ENCODE data around the gene C2CD4D.
"Not testable (repeated sequence)": the region's sequence is repeated elsewhere in the genome, so short reads cannot be mapped to it uniquely, and the experiment has no call there.

The C2CD4D gene

GRCh38 chr1:151858030-151858746 is 18.6 kb upstream of the C2CD4D start:
- DNase-seq = no peak

GRCh38 chr1:151855933-151856332 is 16.3 kb upstream of the C2CD4D start:
- DNase-seq = no peak

- not testable (repeated sequence) for DNase-seq
These were observed 15.9 kb upstream of the C2CD4D start for GRCh38 chr1:151855516-151855915.

DNA sequence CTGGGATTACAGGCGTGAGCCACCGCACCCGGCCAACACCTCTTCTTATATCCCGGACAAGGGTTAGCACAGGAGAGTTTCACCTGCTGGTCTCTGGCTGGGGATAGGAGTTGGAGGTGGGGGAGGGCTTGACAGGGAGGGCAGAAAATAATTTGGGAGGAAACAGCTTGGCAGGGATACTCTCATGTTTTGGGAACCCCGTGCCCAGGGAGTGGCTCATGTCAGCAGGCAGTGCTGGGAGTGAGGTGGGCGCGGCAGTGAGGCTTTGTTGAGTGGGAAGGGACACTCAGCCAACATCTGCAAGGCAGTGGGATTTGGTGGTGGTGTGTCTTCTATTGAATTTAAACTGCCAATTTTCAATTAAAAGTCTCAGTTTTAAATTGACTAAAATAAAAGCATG is 15.0 kb upstream of the C2CD4D start:
- DNase-seq = no peak

DNA sequence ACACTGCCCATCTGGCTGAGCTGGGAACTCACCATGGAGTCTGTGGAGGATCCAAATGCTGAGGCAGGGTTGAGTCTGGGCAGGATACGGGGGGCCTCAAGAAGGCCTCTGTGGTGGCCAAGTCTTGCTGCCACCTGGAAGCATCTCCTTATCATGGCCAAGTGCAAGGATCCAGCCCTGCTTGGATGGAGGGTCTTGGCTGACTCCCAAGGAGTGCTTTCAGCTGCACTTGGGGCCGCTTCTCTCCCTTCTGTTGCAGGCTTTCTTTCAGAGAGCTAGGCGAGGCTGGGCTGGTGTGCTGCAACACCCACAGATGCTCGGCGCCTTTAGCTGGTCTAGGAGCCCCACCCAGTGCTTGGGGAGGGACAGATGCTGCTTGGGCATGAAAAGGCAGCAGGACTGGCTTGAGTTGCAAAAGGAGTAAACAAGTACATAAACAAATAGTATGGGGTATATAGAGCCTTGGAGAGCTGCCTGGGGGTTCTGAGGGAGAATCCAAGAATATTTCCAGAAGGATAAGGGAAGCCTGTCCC is 13.9 kb upstream of the C2CD4D start, which contains the start of gene THEM5:
Gene THEM5, minus strand, starts transcription at position 302 of the 533 bp plus-strand sequence. Its CDS starts 147 bp downstream, at position 155.
- DNase-seq = no peak

GRCh38 chr1:151852733-151853132 is 13.1 kb upstream of the C2CD4D start:
- no peak for DNase-seq

GRCh38 chr1:151851886-151852285 is 12.3 kb upstream of the C2CD4D start:
- no peak for DNase-seq

GRCh38 chr1:151849871-151850270 is 10.3 kb upstream of the C2CD4D start:
- no peak for DNase-seq

DNA sequence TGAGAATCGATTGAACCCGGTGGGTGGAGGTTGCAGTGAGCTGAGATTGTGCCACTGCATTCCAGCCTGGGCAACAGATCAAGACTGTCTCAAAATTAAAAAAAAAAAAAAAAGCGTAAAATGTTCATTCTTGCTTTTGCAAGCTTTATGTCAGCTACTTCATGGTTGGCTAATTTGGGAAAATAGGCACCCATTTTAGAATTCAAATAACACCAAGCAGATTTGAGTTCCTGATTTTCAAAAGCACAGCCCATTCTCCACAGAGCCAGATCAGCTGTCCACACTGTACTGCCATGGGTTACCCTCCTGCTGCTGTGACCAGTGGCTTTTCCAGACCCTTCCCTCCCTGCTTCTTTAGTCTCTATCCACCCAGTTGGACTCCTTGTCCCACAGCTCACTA is 9.5 kb upstream of the C2CD4D start:
- DNase-seq = no peak

- DNase-seq = peak; percentile 23
These were observed 8.4 kb upstream of the C2CD4D start for GRCh38 chr1:151847867-151848596.

DNA sequence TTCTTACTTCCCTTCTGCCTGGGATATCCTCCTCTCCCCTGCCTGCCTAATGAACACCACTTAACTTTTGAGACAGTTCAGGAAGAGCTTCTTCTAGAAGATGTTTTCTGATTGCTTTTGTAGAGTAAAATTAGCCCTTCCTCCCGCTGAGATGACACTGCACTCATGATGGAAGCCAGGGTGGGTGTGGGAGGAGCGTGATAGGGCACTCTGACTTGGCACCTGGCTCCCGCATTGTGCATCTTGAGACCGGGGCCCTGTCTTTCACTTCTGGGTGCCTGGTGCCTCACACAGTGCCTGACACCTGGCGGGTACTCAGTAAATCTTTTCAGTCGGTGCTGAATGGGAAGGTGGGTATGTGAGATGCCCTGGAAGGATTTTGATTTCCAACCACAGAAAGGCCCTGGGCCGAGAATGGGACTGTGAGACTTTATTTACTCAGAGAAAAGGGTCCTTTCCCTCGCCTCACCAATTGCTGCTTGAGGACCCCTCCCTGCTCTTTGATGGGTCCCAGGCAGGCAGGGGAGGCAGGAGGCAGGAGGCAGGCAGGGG is 7.1 kb upstream of the C2CD4D start:
- DNase-seq = no peak

DNA sequence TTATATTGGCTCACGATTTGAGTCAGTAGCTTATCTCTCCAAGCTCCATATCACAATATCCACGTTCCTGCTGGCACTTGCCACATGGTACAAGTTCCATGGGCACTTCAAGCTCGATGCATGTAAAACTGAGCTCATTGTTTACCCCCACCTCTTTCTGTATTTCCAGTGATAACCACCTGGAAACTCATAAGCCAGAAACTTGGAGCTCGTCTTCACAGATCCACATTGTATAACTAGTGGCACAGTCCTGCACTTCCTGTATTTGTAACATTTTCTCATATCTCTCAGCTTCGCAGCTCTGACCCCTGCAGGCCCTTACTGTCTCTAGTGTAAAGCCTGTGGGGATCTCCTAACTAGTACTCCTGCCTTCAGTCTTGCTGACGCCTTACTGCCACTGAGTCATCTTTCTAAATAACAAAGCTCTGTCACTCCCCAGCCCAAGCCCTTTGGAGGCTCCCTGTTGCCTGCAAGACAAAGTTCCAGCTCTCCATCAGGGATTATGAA is 6.5 kb upstream of the C2CD4D start:
- DNase-seq = no peak

DNA sequence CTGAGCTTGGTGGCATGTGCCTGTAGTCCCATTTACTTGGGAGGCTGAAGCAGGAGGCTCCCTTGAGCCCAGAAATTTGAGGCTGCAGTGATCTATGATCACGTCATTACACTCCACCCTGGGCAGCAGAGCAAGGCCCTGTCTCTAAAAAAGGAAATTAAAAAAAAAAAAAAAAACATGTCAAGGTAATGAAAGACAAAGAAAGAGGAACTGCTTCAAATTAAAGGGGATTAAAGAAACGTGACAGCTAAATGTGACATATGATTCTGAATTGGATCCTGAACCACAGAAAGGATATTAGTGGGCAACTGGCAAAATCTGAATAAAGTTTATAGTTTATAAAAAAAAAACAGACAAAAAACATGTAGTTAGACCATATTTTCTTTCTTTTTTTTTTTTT is 3.8 kb upstream of the C2CD4D start:
- no peak for DNase-seq

DNA sequence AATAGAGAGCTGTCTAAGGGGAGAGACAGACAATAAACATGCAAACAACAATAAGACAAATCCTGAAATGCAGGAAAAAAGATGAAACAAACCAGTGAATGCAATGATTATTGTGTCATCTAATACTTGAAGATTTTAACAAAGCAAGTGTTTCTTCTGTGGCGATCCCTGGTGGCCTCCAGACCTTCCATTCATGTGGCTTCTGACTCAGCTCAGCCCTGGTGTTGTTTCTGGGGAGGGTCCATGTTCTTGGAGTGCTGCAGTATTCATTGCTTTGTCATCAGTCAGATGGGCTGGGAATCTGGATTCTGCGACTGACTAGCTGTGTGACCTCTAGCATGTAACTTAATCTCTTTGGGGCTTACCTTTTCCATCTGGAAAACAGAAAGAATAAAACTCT is 1.5 kb upstream of the C2CD4D start:
- no peak for DNase-seq

- DNase-seq = no peak
These were observed 801 bp upstream of the C2CD4D start for GRCh38 chr1:151840421-151840820.

DNA sequence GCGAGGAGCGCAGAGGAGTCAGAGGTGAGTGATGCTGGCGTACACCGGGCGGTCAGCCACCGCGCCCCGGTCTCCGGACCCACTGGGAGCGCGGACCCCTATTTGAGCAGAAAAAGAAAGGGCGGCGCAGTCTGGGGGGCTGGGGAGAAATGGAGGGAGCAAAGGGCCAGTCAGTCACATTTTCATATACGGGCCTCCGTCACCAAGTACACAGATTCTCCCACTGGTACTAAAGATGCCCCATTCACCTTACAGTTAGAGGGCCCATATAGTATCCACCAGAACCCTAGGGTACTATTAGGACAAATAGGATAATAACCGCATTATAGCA is 573 bp downstream of the C2CD4D start:
- DNase-seq = no peak

- peak; percentile 61 for DNase-seq
These were observed 1.2 kb downstream of the C2CD4D start for GRCh38 chr1:151838222-151839081.

DNA sequence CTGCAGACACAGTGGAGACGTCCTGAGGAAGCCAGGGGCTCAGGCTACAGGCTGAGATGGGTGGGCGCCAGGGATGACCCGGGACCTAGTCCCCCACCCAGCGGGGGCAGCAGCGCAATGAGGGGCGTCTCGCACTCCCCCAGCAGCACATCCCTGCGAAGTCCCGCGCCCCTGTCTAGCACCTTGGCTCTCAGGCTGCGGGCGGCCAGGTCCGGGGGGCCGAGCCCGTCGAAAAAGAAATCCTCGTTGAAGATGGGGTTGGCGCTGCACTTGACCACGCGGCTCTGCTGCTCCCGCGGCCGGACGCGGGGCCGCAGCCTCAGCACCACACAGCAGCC is 1.8 kb downstream of the C2CD4D start:
- DNase-seq = no peak

- DNase-seq = no peak
These were observed 2.4 kb downstream of the C2CD4D start for GRCh38 chr1:151837197-151837596.

GRCh38 chr1:151835596-151835995 is 4.0 kb downstream of the C2CD4D start:
- no peak for DNase-seq

DNA sequence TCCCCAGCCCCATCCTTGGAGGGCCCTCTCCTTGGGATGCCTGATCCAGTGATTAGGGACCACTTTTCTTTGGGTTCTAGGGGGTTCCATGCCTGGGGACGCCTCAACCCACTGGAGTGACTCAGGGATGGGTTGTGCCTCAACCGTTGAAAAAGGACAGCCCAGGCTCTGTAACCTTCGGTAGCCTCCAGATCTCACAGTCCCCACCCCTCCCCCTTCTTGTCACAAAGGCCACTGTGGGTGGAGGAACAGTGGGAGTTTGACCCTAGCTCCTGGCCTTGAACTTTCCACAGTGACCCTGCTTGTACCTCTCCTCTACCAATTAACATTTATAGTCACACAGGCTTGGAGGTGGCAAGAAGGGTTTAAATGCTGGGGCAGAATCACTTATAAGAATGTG is 5.4 kb downstream of the C2CD4D start:
- DNase-seq = no peak

DNA sequence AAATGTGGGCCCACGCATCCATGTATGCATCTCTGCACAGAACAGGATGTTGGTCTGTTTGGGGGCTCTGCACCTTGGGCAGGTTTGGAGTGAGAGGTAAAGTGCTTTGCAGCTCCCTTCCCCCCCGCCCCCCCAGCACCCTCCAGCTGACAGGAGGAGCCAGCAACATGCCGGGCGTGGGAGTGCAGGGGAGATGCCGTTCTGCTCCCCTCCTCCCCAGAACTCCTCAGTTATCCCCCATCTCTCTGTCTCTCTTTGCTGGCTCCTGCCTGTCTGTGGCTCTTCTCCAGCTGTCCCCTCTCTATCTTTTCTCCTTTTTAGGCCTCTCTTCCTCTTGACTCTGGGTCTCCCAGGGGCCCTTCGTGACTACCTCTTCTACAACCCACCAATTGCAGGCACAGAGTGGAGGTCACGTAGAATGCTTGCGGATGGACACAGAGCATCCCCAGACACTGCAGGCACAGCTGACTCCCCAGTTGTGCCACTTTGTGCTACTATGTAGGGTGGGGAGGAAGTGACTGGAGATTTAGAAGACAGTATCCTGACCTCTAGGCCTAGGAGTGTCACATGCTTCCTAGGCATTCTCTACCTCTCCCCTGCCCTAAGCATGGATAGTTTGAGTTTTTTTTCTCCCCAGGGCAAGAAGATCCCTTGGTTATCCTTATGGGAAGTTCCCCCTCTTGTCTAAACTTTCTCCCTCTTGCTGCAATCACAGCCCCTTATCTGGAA is 6.3 kb downstream of the C2CD4D start:
- no peak for DNase-seq

All from eye (tissue), 1 donor.